Globus pallidus (tissue), 1 donor: Measurements from ENCODE around the gene METTL22.

Experiments used
- DNase-seq: peaks from one replicate; pipeline ENCODE4 v3.0.0-alpha.2; 2015; ENCODE audit warnings: low spot score

Gene METTL22, protein sequence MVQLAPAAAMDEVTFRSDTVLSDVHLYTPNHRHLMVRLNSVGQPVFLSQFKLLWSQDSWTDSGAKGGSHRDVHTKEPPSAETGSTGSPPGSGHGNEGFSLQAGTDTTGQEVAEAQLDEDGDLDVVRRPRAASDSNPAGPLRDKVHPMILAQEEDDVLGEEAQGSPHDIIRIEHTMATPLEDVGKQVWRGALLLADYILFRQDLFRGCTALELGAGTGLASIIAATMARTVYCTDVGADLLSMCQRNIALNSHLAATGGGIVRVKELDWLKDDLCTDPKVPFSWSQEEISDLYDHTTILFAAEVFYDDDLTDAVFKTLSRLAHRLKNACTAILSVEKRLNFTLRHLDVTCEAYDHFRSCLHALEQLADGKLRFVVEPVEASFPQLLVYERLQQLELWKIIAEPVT

DNA sequence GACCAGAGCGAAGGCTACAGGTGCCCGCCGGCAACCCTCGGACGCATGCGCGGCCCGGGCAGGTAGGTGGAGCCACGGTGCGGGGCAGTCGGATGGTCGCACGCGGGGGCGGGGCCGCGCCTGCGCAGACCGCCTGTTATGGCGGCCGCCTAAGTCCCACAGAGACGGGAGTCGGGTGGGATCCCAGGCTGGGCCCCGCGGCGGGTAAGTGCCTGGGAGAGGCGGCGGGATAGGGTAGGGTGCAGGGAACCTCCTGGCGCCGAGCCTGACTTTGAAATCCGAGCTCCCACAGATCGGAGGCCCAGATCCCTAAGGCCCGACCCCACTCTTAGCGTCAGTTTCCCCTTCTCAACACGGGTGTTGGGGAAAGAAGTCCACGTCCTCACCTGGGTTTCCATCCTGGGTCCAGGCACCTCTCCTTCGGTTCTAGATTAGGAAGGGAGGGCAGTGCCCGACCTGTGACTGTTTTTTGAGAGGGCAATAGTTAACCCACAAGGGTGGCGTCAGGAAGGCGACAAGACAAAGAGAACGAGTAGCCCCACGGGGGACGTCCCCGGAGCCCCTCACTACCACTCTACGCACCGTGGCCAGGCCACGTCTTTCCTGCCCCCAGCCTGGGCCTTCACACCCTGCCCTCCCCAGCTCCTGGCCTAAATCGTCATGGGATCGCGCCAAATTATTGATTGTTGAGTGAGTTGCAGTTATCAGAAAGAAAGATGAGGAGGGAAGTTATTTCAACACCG lies at the start of gene METTL22:
TSS of gene METTL22 (plus strand) at position 127 of the 743 bp plus-strand sequence. CDS start 3,968 bp downstream, outside the sequence.
- peak; percentile 85 for DNase-seq

DNA sequence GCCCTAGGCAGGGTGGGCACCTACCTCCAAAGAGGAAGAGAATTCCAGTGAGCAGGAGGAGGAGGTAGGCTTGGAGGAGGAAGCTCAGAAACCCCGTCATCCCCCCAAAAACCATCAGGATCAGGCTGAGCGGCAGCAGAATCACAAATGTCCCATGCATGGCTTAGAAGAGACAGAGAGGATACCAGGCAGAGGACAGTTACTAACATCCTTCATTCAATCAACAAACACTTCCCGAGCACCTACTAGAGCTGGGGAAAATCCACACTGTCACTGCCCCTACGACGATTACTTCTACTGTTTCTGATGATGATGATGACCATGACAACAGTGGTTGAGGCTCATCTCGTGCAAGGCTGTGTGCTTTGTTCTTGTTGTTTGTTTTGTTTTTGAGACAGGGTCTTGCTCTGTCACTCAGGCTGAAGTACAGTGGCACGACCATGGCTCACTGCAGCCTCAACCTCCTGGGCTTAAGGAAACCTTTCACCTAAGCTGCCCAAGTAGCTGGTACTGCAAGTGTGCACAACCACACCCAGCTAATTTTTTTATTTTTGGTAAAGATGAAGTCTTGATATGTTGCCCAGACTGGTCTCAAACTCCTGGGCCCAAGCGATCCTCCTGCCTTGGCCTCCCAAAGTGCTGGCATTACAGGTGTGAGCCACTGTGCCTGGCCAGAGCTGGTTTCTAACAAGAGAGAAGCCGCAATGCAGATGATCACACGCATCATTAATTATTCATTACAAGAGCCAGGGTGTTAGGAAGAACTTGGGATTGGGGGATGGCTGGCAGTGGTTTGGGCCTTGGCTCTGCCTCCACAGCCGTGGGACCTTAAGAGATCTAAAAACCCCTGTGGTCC lies 49.2 kb upstream of the METTL22 start:
- no peak for DNase-seq

DNA sequence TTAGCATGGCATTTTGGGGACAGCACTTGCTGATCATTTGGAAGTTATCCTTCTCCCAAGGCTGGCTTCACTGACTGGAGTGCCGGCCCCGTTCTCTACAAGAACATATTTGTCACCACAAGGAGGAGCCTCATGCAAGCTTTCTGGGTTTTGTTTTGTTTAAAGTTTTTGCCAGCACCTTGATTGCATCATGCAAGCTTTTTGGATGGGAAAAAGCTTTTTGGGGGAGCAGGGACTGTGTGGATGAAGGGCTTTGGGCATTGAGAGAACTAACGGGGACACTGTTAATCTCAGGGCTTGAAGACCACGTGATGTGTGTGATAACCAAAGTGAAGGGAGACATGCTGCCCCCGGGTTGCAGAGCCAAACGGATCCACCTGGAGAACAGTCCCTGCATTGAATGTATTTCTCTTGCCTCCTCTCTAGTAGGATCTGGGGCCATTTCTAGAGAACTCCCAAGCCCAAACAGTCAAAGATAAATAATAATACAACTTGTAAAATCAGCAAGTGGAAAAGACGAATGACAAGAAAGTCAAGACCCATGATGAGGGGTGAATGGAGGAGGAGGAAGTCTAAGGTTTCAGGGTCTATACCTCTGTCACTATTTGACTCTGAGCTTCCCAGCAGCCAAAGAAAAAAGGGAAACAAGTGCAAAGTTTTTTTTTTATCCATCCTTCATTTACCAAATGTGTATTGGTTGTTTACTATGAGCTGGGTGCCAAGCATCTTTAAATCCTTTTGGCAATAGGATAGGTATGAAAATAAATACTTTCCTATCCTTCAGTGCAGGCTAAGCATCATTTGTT lies 48.4 kb upstream of the METTL22 start:
- DNase-seq = no peak

DNA sequence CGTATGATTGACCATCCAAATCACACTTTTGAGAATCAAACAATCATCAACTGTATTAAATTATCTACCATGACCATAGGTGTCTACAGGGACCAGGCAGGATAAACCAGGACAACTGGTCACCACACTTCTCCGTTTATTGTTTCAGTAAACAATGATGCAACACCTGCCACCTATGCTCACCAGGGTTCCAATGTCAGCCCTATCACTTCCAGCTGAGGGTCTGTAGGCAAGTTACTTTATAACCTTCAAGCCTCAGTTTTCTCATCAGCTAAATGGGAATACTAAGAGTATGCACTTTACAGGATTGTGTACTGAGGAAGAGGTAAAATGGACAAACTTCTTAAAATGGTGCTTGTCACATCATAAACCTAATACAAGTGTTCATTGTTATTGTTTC lies 46.1 kb upstream of the METTL22 start:
- DNase-seq = no peak

DNA sequence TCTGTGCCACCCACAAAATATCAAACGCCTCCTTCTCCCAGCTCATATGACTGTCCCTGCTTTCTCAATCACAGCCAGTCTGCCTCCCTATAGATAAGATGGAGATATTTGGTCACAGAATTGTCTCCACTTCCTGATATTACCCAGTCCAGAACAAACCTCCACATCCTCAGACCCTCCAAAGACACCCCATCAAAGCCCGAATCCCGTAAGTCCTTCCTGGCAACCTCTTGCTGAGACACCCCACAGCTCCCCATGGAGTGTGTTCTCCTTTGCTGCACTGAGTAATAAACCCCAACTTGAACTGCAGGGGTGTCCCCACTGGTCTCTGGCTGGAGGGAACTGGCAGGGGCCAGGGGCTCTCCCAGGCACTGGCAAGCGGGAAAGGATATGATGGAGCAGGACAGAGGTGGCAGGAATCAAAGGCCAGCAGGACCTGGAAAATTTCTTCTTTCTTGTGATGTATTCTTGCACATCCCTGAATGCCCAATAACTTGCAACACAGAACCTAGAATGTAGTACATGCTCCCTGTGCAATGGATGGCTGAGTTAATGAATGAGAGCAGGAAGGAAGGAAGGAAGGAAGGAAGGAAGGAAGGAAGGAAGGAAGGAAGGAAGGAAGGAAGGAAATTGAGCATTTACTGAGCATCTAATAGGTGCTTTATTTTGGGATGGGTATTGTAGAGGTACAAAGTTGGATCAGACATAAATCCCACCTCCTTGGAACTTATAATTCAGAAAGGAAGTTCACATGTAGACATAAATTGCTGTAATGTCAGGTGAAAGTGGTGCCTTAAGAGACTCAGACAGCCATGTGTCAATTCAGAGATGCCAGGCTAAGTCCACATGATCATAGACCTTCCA lies 45.1 kb upstream of the METTL22 start:
- no peak for DNase-seq

DNA sequence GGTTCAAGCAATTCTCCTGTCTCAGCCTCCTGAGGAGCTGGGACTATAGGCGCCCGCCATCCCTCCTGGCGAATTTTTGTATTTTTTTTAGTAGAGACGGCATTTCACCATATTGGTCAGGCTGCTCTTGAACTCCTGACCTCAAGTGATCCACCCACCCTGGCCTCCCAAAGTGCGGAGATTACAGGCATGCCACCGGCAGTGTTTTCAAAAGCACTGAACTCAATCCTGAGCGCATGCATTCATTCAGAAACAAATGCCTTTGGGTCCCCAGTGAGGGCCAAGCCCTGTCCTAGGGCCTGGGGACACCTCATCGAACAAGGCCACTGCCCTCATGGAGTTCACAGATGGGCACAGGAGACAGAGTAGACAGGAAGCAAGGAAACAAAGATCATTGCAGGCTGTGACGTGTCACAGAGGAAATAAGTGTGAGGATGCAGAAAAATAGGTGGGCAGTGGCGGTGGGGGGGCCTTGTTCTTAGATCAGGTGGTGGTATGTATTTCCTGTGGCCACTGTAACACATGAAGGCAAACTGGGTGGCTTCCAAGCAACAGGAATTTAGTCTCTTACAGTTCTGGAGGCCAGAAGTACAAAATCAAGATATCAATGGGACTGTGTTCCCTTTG lies 43.7 kb upstream of the METTL22 start:
- DNase-seq = no peak

DNA sequence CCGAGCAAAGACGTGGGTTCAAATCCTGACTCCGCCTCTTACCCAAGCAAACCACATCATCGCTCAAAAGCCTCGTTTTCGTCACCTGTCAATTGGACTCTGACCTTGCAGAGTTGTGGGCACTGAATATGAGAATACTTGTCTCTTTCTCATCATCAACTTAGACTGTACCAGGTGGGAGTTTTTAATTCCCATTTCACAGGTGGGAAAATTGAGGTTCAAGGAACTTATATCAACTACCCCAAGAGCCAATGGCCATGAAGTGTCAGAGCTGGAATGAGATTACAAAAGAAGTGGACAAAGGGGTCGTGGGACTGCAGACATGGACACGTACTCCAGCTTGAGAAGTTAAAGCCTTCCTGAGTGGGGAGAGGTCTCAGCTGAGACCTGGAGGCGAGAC lies 41.9 kb upstream of the METTL22 start:
- no peak for DNase-seq

DNA sequence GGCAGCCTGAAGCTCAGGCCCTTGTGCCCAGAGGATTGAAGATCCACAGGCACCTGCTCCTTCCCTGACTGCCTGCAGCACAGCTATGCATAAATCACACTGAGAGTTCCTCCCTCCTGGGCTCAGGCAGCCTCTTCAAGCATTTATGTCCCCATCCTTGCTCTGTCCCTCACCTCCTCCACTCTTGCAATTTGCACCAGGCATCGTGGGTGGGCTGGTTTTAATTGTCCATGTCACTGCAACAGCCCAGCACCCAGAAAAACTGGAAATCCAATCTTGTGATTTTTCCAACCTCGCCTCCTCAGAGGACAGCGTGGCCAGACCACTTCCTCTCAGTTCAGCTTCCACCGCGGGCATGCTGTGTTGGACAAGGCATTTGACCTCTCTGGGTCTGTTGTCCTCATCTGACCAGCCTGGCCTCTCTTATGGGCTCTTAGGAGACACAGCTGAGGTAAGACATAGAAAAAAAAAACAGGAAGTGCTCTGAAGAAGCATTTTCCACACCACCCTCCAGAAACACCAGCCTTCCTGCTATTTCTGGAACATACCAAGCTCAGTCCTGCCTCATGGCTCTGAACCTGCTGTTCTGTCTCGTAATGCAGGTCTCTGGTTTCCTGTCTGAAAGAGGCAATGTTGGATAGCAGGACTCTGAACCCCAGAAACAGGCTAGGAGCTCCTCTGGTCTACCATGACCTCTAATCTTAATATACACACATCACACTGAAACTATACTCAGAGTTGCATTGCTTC lies 39.5 kb upstream of the METTL22 start:
- DNase-seq = no peak

DNA sequence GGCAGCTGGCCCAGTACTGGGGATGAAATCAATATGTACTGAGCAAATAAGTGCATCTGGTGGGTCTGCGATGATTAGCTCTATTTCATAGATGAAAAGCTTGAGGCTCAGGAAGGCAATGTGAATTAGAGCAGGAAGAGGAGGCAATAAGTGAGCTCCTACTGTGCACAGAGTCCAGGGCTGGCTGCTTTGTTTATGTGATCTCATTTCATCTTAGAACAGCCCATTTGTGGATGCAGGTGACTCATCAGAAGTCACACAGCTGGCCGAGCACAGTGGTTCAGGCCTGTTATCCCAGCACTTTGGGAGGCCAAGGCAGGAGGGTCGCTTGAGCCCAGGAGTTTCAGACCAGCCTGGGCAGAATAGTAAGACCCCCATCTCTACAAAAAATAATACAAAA lies 38.3 kb upstream of the METTL22 start:
- DNase-seq = no peak

DNA sequence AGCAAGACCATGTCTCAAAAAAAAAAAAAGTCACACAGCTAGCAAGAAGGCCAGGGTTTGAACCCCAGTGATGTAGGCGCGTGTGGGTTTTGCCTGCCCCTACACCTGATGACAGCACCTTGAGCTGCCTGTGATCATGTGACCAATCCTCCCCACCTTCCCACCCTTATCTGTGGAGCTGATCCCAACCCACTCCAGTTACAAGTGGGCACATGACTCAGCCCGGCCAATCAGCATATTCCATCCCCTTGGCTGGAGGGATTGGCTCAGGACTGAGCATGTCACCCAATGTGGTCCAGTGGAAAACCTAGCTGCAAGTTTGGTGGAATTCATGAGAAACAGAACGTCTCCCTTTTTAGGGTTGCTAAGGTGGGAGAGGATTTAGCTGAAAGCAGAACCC lies 37.8 kb upstream of the METTL22 start:
- DNase-seq = no peak

DNA sequence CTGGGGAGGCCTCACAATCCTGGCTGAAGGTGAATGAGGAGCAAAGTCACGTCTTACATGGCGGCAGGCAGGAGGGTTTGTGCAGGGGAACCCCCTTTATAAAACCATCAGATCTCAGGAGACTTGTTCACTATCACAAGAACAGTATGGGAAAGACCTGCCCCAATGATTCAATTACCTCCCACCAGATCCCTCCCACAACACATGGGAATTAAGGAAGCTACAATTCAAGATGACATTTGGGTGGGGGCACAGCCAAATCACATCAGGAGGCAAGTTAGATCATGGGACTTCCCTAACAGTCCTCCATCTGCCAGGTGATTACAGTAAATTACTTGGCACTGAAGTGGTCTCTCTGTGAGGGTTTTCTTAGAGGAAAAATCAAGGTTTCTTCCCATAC lies 36.5 kb upstream of the METTL22 start:
- no peak for DNase-seq

DNA sequence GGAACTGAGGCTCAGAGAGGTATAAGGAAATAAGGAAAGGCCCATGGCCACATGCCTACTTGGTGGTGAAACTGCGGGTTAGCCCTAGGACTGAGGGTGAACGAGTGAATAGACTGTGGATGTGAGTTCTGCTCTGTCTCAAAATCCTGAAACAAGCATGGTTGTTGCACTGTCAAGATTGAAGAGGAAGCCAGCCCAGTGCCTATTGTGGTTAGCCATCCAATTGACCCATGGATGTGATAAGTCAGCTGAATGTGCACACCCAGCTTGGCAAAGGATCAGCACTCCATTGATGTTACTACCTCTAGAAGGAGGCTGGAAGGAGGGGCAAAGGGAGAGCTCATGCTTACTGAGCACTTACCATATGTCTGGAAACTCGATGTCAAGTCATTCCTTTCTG lies 35.6 kb upstream of the METTL22 start:
- no peak for DNase-seq

DNA sequence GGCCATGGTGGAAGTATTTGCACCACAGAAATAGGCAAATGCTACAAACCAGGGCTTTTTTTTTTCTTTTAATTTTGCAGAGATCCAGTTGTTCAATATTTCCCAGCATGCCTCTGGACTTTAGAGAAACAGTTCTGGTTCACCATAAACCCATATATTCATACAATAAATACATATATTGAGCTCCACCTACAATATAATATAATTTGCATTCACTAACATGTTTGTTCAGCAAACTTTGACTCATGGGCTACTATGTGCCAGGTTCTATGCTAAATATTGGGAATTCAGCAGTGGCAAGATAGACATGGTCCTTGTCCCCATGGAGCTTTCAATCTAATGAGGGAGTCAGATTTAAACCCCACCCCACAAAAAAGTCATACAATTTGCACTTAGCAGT lies 34.4 kb upstream of the METTL22 start:
- no peak for DNase-seq

DNA sequence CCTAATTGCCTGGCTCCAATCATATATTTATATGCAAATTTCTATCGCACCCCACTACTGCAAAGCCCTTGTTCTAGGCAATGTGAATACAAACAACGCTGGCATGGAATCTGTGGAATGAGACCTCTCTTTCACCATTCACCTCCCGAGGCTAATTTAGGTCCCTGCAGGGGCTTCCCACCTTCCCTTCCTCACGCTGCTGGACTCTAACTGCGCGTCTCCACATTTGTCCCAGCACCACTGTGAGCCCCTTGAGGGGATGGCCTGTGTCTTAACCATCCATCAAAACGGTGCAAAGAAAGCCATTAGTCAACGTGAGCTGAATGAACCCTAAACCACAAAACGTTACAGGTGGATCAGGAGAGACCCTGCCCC lies 32.8 kb upstream of the METTL22 start:
- DNase-seq = no peak

DNA sequence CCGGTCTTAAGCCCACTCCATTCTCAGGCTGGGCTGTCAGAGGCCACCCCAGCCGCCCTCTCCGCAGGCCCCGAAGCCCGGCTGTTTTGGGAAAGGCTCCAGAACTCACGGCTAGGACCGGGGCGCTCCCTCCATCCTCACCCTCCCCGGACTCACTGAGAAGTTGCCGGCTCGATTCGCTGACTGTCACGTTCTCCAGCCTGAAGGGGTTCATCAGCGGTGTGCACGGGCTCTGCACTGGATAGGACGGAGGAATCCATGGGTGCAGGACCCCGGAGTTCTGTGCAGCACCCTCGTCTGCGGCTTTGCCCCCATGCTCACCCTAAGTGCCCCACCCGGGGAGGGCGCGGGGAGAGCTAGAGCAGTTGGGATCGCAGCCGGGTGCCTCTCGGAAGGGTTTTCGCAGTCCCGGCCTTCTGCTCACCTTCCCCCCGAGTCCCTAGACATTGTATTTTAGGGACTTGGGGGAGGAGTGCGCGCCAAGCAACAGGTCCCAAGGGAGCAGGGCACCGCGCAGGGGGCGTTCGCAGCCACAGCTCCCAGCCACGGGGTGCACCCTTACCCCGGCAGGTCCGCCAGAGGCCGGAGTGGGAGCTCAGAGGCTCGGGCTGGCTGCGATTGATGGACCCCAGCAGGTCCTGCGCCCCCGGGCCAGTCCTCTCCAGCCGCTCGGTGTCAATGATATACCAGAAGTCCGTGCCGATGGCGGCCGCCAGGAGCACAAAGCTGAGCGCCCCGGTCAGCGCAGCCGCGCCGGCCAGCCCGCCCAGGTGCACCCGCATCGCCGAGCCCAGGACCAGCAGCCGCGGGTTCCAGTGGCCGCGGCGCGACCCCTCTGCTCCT lies 32.2 kb upstream of the METTL22 start:
- DNase-seq = no peak

DNA sequence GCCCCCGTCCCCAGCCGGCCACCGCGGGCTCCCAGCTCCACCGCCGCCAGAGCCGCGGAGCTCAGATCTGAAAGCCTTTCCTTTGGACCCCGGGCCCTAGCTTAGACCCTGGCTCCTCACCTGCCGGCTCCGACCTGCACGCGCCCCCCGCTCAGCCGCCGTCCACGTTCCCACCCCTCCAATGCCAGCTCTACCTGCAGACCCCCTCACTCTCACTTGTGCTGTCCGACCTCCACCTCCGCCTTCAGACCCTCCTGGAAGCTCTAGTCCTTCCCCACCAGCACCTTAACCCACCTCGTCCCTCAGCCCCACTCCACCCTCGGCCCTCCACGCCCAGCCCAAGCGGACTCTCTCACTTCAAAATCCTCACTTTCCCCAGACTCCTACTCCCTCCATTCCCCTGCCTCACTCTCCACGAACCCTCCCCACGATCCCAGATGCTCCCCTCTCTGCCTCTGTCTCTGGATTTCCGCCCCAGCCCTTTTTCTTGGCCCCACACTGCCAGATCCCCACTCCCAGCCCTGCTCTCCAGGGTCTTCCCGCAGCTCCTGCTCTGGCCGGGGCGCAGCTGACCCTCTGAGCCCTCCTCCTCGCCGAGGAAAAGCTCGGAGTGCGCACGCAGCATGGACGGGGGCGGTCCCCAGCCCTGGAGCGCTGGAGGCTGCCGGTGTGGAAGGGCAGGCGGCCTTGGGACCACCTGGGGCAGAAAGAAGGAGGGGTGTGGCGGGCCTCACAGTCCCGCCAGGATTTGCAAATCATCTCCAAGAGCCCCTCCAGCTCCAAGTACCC lies 31.4 kb upstream of the METTL22 start, which contains the start of gene TMEM114:
TSS of gene TMEM114 (minus strand) at position 612 of the 789 bp plus-strand sequence. CDS start 673 bp downstream, outside the sequence.
- DNase-seq = no peak

DNA sequence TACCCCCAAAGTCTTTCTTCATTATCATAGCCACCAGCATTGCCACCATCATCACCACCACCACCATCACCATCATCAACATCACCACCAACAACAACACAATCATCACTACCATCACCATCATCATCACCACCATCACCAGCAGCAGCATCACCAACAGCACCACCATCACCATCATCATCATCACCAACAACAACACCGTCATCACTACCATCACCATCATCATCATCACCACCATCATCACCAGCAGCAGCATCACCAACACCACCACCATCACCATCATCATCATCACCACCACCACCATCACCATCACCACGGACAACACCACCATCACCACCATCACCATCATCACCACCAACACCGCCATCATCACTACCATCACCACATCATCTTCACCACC lies 30.7 kb upstream of the METTL22 start:
- no peak for DNase-seq

DNA sequence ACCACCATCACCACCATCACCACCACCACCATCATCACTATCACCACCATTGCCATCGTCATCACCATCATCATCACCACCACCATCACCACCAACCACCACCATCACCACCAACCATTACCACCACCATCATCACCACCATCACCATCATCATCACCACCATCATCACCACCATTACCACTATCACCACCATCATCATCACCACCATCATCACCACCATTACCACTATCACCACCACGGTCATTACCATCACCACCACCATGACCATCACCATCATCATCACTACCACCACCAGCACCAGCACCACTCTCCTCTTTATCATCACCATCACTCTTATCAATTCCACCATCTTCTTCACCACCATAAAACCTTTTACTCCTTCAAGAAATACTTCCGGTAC lies 30.0 kb upstream of the METTL22 start:
- no peak for DNase-seq
